ENCODE results near the gene TTLL7. TPM values are rescaled to one million over a fixed set of nuclear protein-coding genes. Genes with fewer than 3 reads are reported as not detected.

The TTLL7 gene
- total RNA-seq, 6 experiments from 2014 or later = 0.92 to 7.2 (median 3.9) TPM

DNA sequence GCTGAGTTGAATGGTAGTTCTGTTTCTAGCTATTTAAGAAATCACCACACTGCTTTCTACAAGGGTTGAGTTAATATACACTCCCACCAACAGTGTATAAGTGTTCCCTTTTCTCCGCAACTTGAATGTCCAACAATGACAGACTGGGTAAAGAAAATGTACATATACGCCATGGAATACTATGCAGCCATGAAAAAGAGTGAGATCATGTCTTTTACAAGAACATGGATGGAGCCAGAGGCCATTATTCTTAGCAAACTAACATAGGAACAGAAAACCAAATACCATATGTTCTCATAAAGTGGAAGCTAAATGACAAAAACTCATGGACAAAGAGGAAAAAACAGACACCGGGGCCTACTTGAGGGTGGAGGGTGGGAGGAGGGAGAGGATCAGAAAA lies 14.8 kb upstream of the TTLL7 start:
- no peak overlapping the region for H3K4me3 ChIP-seq
- TF ChIP-seq POLR2A (IDR thresholded peaks at IDR 0.05) = no peak
- TF ChIP-seq, protein P1, sequence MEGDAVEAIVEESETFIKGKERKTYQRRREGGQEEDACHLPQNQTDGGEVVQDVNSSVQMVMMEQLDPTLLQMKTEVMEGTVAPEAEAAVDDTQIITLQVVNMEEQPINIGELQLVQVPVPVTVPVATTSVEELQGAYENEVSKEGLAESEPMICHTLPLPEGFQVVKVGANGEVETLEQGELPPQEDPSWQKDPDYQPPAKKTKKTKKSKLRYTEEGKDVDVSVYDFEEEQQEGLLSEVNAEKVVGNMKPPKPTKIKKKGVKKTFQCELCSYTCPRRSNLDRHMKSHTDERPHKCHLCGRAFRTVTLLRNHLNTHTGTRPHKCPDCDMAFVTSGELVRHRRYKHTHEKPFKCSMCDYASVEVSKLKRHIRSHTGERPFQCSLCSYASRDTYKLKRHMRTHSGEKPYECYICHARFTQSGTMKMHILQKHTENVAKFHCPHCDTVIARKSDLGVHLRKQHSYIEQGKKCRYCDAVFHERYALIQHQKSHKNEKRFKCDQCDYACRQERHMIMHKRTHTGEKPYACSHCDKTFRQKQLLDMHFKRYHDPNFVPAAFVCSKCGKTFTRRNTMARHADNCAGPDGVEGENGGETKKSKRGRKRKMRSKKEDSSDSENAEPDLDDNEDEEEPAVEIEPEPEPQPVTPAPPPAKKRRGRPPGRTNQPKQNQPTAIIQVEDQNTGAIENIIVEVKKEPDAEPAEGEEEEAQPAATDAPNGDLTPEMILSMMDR (IDR thresholded peaks at IDR 0.05) = no peak
- H3K9me3 ChIP-seq = no peaks in the 10 kb centered on the region
- no peaks in the 10 kb centered on the region for H3K4me1 ChIP-seq
- H3K27me3 ChIP-seq = no peaks in the 10 kb centered on the region
- WGBS (ENCODE audit: insufficient coverage, low coverage, low lambda C conversion rate, missing lambda C conversion rate) = 76% methylated on average over 3 of the region's 3 CpGs
- H3K36me3 ChIP-seq = no peaks in the 10 kb centered on the region
- ATAC-seq (no peak), DNase-seq (no peak)
- H3K27ac ChIP-seq = no peak overlapping the region
- intact Hi-C loops (cut with DNase I) = no loop called here

DNA sequence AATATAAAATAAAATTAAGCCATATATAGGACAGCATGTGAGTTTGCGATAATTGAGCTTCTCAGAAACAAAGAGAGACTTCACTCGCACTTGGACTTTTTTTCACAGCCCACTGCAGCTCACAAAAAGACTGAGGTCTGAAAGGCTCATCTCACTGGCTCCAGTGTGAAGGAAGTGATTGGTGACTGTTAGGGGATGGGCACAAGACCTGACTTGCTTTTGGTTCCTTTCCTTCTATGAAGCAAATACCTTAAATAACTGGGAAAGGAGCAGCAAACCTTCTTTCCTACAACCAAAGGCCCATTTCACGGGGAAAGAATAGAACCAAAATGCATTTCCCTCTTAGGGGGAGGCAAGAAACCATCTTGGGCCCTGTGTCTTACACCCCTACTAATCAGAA lies 13.1 kb upstream of the TTLL7 start:
- WGBS (ENCODE audit: insufficient coverage, low coverage, low lambda C conversion rate, missing lambda C conversion rate) = 84% methylated on average over 3 of the region's 3 CpGs
- intact Hi-C loops (cut with DNase I) = no loop called here
- no peaks in the 10 kb centered on the region for H3K27me3 ChIP-seq
- DNase-seq (no peak), ATAC-seq (no peak)
- no peaks in the 10 kb centered on the region for H3K4me1 ChIP-seq
- no peaks in the 10 kb centered on the region for H3K36me3 ChIP-seq
- no peak for TF ChIP-seq POLR2A (IDR thresholded peaks at IDR 0.05)
- TF ChIP-seq, protein P1 (IDR thresholded peaks at IDR 0.05) = no peak
- H3K9me3 ChIP-seq = no peaks in the 10 kb centered on the region
- H3K27ac ChIP-seq = no peak overlapping the region
- H3K4me3 ChIP-seq = no peak overlapping the region

DNA sequence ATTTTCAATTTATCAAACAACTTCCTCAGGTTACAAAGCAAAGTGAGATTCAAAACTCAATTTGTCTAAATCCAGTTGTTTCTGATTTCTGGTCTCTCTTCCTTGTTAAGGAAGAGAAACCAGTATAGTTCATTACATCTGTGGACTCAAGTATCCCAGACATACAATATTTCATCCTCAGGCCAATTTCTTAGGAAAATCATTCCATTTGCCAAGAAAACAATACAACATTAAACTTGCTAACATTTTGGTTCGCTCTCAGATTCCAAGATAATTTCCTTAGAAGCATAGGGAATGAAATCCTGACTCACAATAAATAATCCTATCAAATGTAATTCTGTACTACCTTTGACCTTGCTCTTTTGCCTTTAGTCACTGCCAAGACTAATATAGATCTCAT lies 11.2 kb upstream of the TTLL7 start:
- no peaks in the 10 kb centered on the region for H3K9me3 ChIP-seq
- 93% methylated on average over 1 of the region's 1 CpG for WGBS (ENCODE audit: insufficient coverage, low coverage, low lambda C conversion rate, missing lambda C conversion rate)

DNA sequence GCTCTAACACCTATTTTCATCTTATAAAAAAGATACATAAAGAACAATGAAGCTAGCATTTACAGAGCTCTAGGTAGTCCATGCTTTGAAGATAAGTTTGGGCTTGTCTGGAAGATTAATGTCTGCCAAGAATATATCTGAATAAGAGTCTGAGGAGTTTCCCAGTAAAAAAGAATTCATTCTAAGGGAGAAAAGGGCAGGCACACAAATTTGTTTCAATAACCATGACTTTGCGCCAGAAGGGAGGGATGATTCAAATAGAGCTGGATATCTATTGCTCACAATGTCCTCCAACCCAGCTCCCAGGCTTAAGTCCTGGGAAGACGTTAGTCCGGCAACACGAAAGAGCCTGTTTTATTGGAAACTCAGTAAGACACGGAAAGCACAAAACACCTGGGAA lies 9.7 kb upstream of the TTLL7 start:
- Histone ChIP-seq H3K9me3 (no peaks in the 10 kb centered on the region), H3K27me3 (no peaks in the 10 kb centered on the region), H3K36me3 (no peaks in the 10 kb centered on the region), H3K4me1 (no peaks in the 10 kb centered on the region), H3K4me3 (no peak overlapping the region), H3K27ac (no peak overlapping the region)
- ATAC-seq = no peak
- WGBS (ENCODE audit: insufficient coverage, low coverage, low lambda C conversion rate, missing lambda C conversion rate) = 86% methylated on average over 5 of the region's 5 CpGs
- no peak for TF ChIP-seq POLR2A (IDR thresholded peaks at IDR 0.05)
- TF ChIP-seq, protein P1 (IDR thresholded peaks at IDR 0.05) = no peak
- intact Hi-C loops (cut with DNase I) = no loop called here
- no peak for DNase-seq

More for the DNA sequence above, 11.2 kb upstream of the TTLL7 start:
- no peaks in the 10 kb centered on the region for H3K27me3 ChIP-seq
- ATAC-seq (no peak), DNase-seq (no peak)
- H3K4me1 ChIP-seq = no peaks in the 10 kb centered on the region
- H3K27ac ChIP-seq = no peak overlapping the region
- no peaks in the 10 kb centered on the region for H3K36me3 ChIP-seq
- intact Hi-C loops (cut with DNase I) = no loop called here
- H3K4me3 ChIP-seq = no peak overlapping the region
- TF ChIP-seq POLR2A (IDR thresholded peaks at IDR 0.05) = no peak
- TF ChIP-seq, protein P1 (IDR thresholded peaks at IDR 0.05) = no peak

DNA sequence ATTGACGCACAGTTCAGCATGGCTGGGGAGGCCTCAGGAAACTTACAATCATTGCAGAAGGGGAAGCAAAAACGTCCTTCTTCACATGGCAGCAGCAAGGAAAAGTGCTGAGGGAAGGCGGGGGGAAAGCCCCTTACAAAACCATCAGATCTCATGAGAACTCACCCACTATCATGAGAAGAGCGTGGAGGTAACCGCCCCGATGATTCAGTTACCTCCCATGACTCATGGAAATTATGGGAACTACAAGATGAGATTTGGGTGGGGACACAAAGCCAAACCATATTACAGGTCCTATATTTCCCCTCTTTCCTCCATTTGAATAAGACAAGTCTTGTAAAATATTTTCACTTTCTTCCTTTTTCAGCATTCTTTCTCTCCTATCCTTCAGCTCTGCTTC lies 7.7 kb upstream of the TTLL7 start:
- Histone ChIP-seq H3K4me3 (no peak overlapping the region), H3K27me3 (no peaks in the 10 kb centered on the region), H3K9me3 (no peaks in the 10 kb centered on the region), H3K4me1 (no peaks in the 10 kb centered on the region), H3K27ac (no peak overlapping the region), H3K36me3 (no peaks in the 10 kb centered on the region)
- DNase-seq (no peak), ATAC-seq (no peak)
- intact Hi-C loops (cut with DNase I) = no loop called here
- WGBS (ENCODE audit: insufficient coverage, low coverage, low lambda C conversion rate, missing lambda C conversion rate) = 75% methylated on average over 6 of the region's 6 CpGs
- TF ChIP-seq, protein P1 (IDR thresholded peaks at IDR 0.05) = no peak
- no peak for TF ChIP-seq POLR2A (IDR thresholded peaks at IDR 0.05)
